GM21367 (cell line): Measurements from ENCODE around the gene TNRC18.
"Not testable (repeated sequence)": the region's sequence is repeated elsewhere in the genome, so short reads cannot be mapped to it uniquely, and the experiment has no call there.

Source experiments
- ATAC-seq: cut with Tn5 transposase; IDR thresholded peaks from one replicate; pipeline ENCODE4 v1.9.1; 2021; ENCODE audit not compliant: unreplicated experiment

Gene TNRC18

GRCh38 chr7:5275510-5275909 is 148.1 kb downstream of the TNRC18 start:
- ATAC-seq, result not testable (repeated sequence)

GRCh38 chr7:5274985-5275431 is 148.6 kb downstream of the TNRC18 start:
- ATAC-seq, result not testable (repeated sequence)

- ATAC-seq, result no peak
These were observed 149.2 kb downstream of the TNRC18 start for GRCh38 chr7:5274441-5274840.

GRCh38 chr7:5273831-5274405 is 149.7 kb downstream of the TNRC18 start:
- ATAC-seq, result not testable (repeated sequence)

- no peak for ATAC-seq
These were observed 152.8 kb downstream of the TNRC18 start for GRCh38 chr7:5270788-5271187.

- ATAC-seq, result not testable (repeated sequence)
These were observed 153.5 kb downstream of the TNRC18 start for GRCh38 chr7:5269992-5270657.

- not testable (repeated sequence) for ATAC-seq
These were observed 155.8 kb downstream of the TNRC18 start for GRCh38 chr7:5267829-5268228.

- no peak for ATAC-seq
These were observed 157.2 kb downstream of the TNRC18 start for GRCh38 chr7:5266191-5267028.

GRCh38 chr7:5265320-5266190 is 158.1 kb downstream of the TNRC18 start:
- ATAC-seq, result no peak

- not testable (repeated sequence) for ATAC-seq
These were observed 160.6 kb downstream of the TNRC18 start for GRCh38 chr7:5263066-5263465.

GRCh38 chr7:5260530-5261068 is 163.0 kb downstream of the TNRC18 start:
- ATAC-seq, result not testable (repeated sequence)
